GM10847 (cell line): Measurements from ENCODE around the gene PROM1.

Experiments
- POLR2A ChIP-seq: IDR thresholded peaks from 2 replicates; pipeline ENCODE4 v1.6.1; 2011; ENCODE audit not compliant: insufficient read length; ENCODE audit errors: extremely low read depth

The PROM1 gene

GRCh38 chr4:16082426-16083240 is 1.2 kb downstream of the PROM1 start:
- no peak for TF ChIP-seq POLR2A

- TF ChIP-seq POLR2A: no peak
Measured at GRCh38 chr4:16082041-16082425, 1.8 kb downstream of the PROM1 start.

DNA sequence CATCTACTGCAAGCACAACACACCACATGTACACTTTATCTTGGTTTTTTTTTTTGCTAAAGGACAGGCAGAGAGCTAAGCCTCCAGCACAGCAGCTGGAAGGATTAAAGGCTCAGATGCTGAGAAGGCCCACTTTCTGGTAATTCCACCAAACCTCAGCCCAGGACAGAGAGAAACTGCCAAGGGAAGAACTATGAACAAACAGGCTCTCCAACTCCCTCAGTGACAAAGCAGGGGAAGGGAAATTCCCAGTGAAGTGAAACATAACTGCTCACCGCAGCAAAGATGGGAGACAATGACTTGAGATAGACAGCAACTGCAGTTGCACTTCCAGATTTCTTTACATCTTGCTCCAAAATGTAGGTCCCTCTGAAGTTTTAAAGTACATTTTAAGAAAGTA is 4.8 kb downstream of the PROM1 start:
- no peak for TF ChIP-seq POLR2A

DNA sequence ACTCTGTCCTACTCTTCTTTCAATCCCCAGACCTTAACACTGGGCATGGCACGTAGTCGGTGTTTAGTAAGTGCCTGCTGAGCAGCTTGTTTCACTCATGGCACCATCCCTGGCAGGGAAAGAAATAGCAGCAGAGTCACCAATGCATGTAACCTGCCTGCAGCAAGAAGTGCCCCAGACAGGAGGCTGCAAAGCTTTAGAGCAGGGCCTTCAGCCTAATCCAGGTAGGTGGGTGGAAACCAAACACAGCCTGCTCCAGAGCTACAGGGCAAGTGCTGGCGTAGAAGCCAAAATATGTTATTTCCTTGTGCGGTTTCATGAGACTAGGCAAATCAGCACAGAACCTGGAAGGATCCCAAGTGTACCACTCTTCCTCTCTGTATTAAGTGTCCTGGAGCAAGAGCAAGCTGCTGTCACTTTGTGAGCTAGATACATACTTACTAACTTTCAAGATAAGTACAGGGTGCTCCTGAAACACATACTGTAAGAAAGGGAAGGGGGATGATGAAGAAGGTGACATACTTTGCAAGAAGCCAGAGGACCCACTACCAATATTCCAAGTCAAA is 5.5 kb downstream of the PROM1 start:
- no peak for TF ChIP-seq POLR2A

GRCh38 chr4:16077786-16078185 is 6.0 kb downstream of the PROM1 start:
- TF ChIP-seq POLR2A: no peak

GRCh38 chr4:16075975-16076757 is 7.7 kb downstream of the PROM1 start:
- no peak for TF ChIP-seq POLR2A

- no peak for TF ChIP-seq POLR2A
Measured at GRCh38 chr4:16075061-16075460, 8.8 kb downstream of the PROM1 start.

DNA sequence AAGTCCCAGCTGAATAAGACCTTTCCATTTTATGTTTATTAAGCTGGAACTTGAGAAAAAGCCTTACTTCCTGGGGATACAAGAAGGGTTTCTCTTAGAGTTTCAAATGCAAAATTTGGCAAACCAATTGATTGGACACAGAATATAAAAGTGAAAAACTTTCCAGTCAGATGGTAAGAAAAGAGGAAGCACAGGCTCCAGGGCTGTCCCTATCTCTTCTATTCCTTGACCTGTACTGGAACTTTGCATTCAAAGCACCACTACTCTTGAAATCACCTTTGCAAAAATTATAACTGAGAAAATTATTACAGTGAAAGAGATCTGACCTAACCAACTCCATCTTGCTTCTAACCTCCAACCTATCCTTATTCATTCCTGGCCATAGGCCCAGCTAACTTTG is 11.7 kb downstream of the PROM1 start:
- TF ChIP-seq POLR2A: no peak

- TF ChIP-seq POLR2A: no peak
Measured at GRCh38 chr4:16070203-16070602, 13.6 kb downstream of the PROM1 start.

DNA sequence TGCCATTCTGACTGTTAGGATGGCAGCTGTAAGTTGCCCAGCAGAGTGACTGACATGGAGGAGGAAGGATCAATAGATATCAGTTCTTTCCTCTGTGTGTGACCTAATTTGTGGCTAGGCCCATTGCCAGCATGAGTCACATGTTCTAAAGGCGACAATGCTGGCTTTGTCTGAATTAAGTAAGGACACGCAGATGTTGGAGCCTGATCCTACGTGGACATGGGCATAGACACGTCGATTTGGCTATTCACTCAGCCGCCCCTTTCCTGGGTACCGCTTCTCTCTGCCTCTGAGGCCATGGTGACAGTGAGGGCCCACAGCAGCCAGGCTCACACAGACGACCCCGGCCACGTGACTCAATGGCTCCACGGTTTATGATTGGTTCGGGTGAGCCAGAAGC is 16.3 kb downstream of the PROM1 start:
- TF ChIP-seq POLR2A: no peak

DNA sequence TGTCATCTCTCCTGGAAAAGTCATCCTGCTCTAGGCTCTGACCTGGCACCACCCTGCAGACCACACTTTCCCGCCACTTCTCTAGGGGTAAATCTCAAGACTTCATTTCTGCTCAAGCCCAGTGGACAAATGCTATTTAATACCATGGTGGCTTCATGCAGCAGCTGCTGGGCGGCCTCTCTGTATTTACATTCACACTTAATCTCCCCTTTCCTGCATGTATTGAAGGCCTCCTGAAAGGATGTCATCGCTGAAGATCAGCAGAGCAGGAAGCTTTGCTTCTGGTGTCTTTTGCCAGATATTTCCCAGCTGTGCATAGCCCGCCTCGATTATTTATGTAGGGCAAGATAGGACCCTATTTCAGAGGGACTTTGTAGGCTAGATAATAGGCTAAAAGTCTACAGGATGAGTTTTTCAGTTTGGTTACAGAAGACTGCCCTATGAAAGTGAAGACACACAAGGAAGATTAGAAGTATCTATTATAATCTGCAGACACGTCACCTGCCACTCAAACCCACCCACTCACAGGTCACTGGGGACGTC is 17.2 kb downstream of the PROM1 start:
- TF ChIP-seq POLR2A: no peak

DNA sequence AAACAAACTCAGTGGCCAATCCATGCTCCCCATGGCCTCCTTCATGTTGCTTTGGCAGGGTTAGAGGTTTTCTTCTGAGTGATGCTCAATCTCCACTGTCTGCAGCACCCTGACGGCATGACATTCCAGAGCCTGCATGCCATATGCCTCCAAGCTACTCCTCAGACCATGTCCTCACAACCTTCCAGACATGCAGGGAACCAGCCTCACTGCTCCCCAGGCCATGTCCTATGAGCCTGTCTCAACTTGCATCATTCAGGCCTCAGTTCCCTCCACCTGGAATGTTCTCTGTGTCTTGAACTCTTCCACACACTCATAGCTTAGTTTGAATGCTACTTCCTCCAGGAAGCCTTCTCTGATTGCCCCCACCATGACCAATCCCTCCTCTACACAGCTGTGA is 18.8 kb downstream of the PROM1 start:
- TF ChIP-seq POLR2A: no peak

DNA sequence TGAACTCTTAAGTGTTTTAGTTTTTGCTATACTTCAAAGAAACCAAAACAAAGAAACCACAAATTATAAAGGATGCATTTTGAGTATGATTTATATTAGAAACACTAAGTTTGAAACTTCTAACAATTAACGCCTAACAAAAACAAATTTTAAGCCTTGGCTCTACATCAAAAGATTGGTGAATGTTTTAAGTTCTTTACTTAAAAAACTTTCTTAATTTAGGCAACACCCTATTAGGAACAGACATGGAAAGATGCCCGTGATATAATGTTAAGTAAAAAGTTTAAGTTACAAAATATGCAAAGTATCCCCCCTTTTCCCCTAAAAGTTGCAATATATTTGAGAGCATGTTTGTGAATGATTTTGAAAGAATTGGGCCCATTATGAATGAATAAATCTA is 21.2 kb downstream of the PROM1 start:
- TF ChIP-seq POLR2A: no peak

DNA sequence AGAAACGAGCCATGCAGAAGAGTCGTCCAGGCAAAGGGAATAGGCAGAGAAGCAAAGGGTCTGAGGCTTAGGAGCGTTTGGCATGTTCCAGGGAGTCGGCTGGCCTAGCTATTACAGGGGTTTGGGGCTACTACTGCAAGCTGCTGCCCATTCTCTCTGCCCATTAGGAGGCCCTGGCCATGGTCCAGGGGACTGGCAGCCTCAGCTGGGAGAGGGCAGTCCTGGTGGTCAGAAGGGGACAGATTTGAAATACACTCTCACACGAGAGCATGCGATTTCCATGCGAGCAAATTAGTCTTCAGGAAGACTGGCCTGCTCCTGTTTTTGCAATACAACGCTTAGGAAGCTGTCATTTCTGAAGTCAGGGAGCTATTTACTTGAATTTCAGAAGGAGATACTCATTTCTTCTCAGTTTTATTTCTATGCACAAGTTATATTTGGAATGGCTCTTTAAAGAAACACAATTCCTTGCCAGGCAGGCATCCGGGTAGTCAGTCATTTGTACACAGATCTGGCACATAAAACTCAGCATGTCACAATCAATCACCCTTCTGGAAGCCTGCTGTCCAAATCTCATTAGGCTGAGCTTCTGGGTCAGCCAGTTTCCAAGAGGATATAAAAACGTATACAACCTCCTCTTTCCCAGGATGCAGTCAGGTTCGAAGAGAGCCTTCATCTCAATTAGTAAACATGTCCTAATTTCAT is 27.0 kb downstream of the PROM1 start:
- no peak for TF ChIP-seq POLR2A

GRCh38 chr4:16055873-16056272 is 27.9 kb downstream of the PROM1 start:
- TF ChIP-seq POLR2A: no peak
